Measurements from ENCODE around the gene MIPEP. TPM values are rescaled to one million over a fixed set of nuclear protein-coding genes. Genes with fewer than 3 reads are reported as not detected.

Gene MIPEP
- total RNA-seq, 4 donors from 2014 or later = 12.1 to 25.7 (median 19.5) TPM

DNA sequence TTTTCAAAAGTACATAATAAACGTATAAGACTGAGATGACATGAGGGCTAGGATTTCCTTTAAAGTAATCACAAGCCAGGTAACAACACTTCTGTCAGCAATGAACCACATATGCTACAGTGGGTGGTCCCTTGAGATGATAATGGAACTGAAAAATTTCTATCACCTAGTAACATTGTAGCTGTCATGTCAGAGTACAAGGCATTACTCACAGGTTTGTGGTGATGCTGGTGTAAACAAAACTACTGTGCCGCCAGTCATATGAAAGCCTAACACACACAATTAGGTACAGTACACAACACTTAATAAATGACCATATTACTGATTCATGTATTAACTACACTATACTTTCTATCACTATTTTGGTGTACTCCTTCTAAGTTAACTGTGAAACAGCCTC, 36.8 kb downstream of the MIPEP start:
- Histone ChIP-seq H3K4me1 (peaks cover 12 to 42% (median 12%) of the 10 kb centered on the region in 3 donors), H3K27ac (no peak overlapping the region), H3K27me3 (no peaks in the 10 kb centered on the region), H3K36me3 (peaks cover 0 to 18% (median 0%) of the 10 kb centered on the region in 3 donors), H3K4me3 (no peak overlapping the region), H3K9me3 (no peaks in the 10 kb centered on the region)
- no peak for TF ChIP-seq CTCF (IDR thresholded peaks at IDR 0.05)
- TF ChIP-seq POLR2A (IDR thresholded peaks at IDR 0.05) = no peak
- intact Hi-C loops (cut with DNase I) = no loop called here
- no peak for DNase-seq
- WGBS, 2 donors = 50 to 85% methylated on average over 1 to 2 of the region's 2 CpGs

DNA sequence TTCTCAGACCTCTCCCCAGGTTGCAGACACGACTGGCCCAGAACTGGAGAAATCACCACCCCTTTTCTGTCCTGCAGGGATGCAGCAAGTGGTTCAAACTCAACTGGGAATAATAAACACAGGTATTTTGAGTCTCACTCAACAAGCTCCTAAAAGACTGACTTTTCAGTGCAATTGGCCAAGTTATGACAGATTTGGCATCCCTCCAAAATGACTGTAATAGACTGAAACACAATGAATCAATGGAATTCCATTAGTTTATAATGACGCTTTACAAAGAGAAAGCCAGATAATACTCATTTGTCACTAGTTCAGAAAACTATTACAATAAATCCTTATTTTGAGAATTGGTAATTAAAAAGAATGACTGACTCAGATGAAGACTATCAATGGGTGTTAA, 38.1 kb downstream of the MIPEP start:
- TF ChIP-seq POLR2A (IDR thresholded peaks at IDR 0.05) (no peak), CTCF (IDR thresholded peaks at IDR 0.05) (no peak)
- no peaks in the 10 kb centered on the region for H3K27me3 ChIP-seq
- intact Hi-C loops (cut with DNase I) = no loop called here
- H3K27ac ChIP-seq = peak overlapping the region in 2 of 4 donors; percentile 70 to 82
- H3K4me3 ChIP-seq = no peak overlapping the region
- H3K36me3 ChIP-seq = peaks cover 0 to 13% (median 0%) of the 10 kb centered on the region in 3 donors
- H3K9me3 ChIP-seq = no peaks in the 10 kb centered on the region
- WGBS, 2 donors = 33 to 47% methylated on average over 2 of the region's 2 CpGs
- H3K4me1 ChIP-seq = peaks cover 12 to 43% (median 12%) of the 10 kb centered on the region in 3 donors
- no peak for DNase-seq

DNA sequence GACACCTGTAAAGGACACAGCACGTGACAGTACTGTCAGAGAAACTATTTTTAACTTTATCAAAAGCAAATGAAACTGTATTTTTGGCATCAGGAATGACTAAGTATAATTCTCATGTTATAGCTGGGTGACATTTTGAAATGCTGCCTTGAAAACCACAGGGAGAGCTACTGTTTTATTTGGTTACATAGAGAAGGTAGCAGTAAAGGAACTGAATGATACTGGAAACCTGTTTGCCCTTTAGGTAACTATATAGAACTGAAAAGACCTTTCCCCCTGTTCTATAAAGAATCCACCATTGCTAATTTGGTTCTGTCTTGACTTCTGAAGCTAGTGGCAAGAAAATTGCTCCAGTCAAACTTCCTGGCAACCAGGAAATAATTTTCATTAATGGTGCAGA, 39.1 kb downstream of the MIPEP start:
- no peak overlapping the region for H3K4me3 ChIP-seq
- TF ChIP-seq CTCF (IDR thresholded peaks at IDR 0.05) (no peak), POLR2A (IDR thresholded peaks at IDR 0.05) (no peak)
- H3K27ac ChIP-seq = peak overlapping the region in 3 of 4 donors; percentile 58 to 82 (median 70)
- H3K9me3 ChIP-seq = no peaks in the 10 kb centered on the region
- H3K4me1 ChIP-seq = peaks cover 12 to 46% (median 12%) of the 10 kb centered on the region in 3 donors
- DNase-seq = no peak
- H3K36me3 ChIP-seq = peaks cover 0 to 8% (median 0%) of the 10 kb centered on the region in 3 donors
- intact Hi-C loops (cut with DNase I) = no loop called here
- H3K27me3 ChIP-seq = no peaks in the 10 kb centered on the region
- 26 to 70% methylated on average over 1 of the region's 1 CpG for WGBS, 2 donors

DNA sequence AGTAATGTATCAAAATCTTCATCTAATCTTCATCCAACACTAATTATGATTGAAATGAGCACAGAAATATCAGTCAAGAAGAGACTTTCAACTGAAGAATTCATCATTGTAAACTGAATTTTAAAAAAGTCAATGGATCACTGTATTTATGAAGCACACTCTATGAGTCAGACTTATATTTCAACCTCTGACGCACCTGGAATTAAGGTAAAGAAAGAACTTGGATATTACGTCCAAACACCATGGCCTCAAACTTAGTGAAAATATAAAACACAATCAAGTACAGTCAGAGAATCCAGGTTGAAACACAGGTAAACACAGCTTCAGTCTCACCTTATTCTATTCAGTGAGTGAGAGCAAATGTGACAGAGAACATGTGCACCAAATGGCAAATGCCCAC, 39.5 kb downstream of the MIPEP start:
- Histone ChIP-seq H3K36me3 (peaks cover 0 to 6% (median 0%) of the 10 kb centered on the region in 3 donors), H3K4me1 (peaks cover 12 to 46% (median 12%) of the 10 kb centered on the region in 3 donors), H3K27me3 (no peaks in the 10 kb centered on the region), H3K4me3 (no peak overlapping the region), H3K9me3 (no peaks in the 10 kb centered on the region), H3K27ac (peak overlapping the region in 3 of 4 donors; percentile 58 to 82 (median 70))
- DNase-seq = no peak
- intact Hi-C loops (cut with DNase I) = no loop called here
- no peak for TF ChIP-seq CTCF (IDR thresholded peaks at IDR 0.05)
- no peak for TF ChIP-seq POLR2A (IDR thresholded peaks at IDR 0.05)
- 41 to 59% methylated on average over 2 of the region's 2 CpGs for WGBS, 2 donors

DNA sequence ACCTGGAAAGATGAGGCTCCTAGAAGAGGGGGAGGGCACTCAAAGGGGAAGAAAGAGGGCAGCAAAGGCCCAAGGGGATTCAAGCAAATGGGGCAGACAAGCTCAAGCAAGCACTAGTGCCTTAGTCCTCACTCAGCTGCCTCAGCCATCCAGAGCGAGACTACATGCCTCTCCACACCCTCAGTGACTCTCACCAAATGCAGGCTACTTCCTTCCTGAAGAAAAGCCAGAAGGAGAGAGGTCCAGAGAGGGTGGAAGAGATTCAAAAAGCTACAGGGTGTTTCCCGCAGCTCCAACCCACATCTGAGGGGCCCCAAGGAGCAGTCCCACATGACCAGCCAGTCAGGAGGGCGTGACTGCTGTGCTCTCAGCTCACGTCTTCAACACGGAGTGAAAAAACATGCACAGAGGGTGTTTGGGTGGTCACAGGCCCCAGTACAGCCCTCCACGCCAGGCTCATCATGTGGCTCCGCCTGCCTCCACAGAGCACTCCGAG, 40.5 kb downstream of the MIPEP start:
- H3K4me1 ChIP-seq = peaks cover 12 to 46% (median 12%) of the 10 kb centered on the region in 3 donors
- no peak for DNase-seq
- intact Hi-C loops (cut with DNase I) = no loop called here
- no peak overlapping the region for H3K4me3 ChIP-seq
- TF ChIP-seq POLR2A (IDR thresholded peaks at IDR 0.05) (no peak), CTCF (IDR thresholded peaks at IDR 0.05) (no peak)
- H3K27me3 ChIP-seq = no peaks in the 10 kb centered on the region
- H3K27ac ChIP-seq = peak overlapping the region in 3 of 4 donors; percentile 33 to 82 (median 70)
- peaks cover 0 to 2% (median 0%) of the 10 kb centered on the region in 3 donors for H3K36me3 ChIP-seq
- H3K9me3 ChIP-seq = no peaks in the 10 kb centered on the region
- 37 to 40% methylated on average over 4 to 8 of the region's 8 CpGs for WGBS, 2 donors

All from esophagus squamous epithelium (tissue), 5 donors.